ENCODE results near the gene ACVR1. TPM values are rescaled to one million over a fixed set of nuclear protein-coding genes. Genes with fewer than 3 reads are reported as not detected.
"Not testable (repeated sequence)": the region's sequence is repeated elsewhere in the genome, so short reads cannot be mapped to it uniquely, and the experiment has no call there.

The ACVR1 gene
- total RNA-seq, 1 donor from 2014 or later: 29.5 TPM

- intact Hi-C loops (cut with micrococcal nuclease): no loop called here
Measured at GRCh38 chr2:157733263-157733662, 142.9 kb downstream of the ACVR1 start.

DNA sequence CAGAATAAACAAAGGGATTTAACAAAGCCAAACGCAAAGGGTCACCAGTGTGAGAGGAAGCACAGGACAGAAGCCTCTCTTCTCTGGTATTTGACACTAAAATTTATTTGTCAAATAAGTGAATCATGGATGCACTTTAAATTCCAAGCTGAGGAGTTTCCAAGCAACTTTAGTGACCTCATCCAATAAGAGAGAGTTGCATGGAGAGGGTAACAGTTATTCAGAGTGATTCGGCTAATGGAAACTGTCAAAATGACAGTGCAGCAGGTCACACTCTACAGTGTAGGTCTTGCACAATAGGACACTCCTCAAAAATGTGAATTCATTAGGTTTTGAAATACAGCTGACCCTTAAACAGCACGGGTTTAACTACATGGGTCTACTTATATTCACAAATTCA lies 143.5 kb downstream of the ACVR1 start:
- intact Hi-C loops (cut with micrococcal nuclease): no loop called here

GRCh38 chr2:157727693-157728092 lies 148.4 kb downstream of the ACVR1 start:
- intact Hi-C loops (cut with micrococcal nuclease): no loop called here

GRCh38 chr2:157726946-157727345 lies 149.2 kb downstream of the ACVR1 start:
- intact Hi-C loops (cut with micrococcal nuclease): no loop called here

DNA sequence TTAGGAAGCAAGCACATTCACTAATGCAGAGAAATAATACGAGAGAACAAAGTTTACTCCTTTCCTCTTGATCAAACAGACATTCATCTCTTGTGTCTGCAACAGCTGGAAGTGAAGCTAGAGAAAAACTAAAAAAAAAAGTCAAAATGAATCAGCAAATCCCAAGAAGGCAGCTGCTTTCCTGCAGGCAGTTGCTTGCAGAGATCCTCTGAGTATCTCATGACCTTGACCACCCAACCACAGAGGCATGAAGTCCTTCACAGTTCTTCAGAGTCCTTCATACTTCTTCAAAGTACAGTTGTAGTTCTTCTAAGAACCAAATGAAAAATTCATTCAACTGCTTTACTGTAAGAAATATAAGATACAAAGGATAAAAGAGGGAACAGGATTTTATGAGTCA lies 150.3 kb downstream of the ACVR1 start:
- intact Hi-C loops (cut with micrococcal nuclease): no loop called here

DNA sequence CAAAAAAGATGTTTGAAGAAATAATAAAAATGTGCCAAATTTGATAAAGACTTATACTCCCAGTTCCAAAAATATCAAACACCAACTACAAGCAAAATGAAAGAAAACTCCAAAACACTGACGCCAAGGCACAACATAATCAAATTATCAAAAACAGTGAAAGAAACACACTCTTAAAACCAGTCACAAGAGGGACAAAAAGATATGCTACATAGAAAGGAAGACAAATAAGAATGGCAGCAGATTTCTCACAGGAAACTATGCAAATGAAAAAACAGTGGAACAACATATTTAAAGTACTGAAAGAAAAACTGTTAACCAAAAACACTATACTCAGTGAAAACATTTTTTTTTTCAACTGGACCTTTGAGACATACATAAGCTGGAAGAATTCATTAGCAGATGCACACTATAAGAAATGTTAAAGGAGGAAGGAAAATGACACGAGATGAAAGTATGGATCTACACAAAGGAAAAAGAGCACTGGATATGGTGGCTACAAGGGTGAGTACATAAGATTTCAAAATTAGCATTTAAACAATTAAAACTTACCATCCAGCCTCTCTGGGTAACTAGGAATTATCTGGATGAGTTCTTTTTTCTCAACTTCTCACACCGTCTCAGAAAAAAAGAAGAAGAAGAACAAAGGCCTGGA lies 153.4 kb downstream of the ACVR1 start:
- intact Hi-C loops (cut with micrococcal nuclease): no loop called here

GRCh38 chr2:157720504-157720903 lies 155.6 kb downstream of the ACVR1 start:
- intact Hi-C loops (cut with micrococcal nuclease): no loop called here

DNA sequence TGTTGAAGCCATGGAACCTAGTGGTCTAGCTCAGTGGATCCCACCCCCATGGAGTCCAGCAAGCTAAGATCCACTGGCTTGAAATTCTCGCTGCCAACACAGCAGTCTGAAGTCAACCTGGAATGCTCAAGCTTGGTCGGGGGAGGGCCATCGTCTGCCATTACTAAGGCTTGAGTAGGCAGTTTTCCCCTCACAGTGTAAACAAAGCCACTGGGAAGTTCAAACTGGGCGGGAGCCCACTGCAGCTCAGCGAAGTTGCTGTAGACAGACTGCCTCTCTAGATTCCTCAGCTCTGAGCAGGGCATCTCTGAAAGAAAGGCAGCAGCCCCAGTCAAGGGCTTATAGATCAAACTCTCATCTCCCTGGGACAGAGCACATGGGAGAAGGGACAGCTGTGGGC lies 171.5 kb downstream of the ACVR1 start:
- intact Hi-C loops (cut with micrococcal nuclease): not testable (repeated sequence)

DNA sequence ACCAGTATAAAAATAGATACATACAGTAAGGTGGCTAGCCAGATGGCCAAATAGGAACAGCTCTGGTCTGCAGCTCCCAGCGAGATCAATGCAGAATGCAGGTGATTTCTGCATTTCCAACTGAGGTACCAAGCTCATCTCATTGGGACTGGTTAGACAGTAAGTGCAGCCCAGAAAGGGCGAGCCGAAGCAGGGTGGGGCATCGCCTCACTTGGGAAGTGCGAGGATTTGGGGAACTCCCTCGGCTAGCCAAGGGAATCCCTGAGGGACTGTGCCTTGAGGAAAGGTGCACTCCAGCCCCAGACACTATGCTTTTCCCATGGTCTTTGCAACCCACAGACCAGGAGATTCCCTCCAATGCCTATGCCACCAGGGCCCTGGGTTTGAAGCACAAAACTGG lies 172.0 kb downstream of the ACVR1 start:
- intact Hi-C loops (cut with micrococcal nuclease): not testable (repeated sequence)

DNA sequence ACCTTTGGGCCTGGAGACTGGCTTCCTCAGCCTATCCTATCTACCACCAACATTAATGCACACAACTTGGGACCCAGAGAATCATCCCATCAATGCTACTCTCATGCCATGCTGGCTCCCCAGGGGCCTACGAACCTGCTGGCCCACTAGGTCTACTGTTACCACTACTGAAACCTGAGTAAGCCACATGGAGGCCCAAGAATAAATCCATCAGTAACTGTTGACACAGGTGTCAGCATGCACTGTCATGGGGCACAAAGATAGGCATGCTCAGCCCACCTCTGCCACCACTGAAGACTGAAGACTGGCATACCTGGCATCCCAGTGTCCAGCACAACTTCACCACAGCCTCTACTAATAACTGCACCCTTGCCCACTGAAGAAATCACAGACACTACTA lies 176.3 kb downstream of the ACVR1 start:
- intact Hi-C loops (cut with micrococcal nuclease): no loop called here

DNA sequence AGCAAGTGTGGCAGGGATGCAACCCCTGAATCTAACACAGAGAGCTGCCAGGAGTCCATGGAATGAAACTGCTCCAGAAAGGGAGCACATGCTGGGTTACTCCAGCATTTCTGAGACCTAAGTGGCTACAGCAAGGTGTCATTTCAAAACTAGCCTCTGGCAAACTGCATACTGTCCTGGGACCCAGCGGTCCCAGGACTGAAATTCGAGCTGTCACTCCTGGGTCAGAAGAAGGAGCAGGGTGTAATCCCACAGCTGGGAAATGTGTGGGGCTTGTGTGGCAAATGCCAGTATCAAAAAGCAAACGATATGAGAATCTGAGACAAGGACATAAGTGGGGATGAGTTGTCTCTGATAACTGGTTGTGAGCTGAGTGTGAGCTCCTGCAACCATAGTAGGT lies 177.1 kb downstream of the ACVR1 start:
- intact Hi-C loops (cut with micrococcal nuclease): no loop called here

- intact Hi-C loops (cut with micrococcal nuclease): no loop called here
Measured at GRCh38 chr2:157698430-157698829, 177.7 kb downstream of the ACVR1 start.

DNA sequence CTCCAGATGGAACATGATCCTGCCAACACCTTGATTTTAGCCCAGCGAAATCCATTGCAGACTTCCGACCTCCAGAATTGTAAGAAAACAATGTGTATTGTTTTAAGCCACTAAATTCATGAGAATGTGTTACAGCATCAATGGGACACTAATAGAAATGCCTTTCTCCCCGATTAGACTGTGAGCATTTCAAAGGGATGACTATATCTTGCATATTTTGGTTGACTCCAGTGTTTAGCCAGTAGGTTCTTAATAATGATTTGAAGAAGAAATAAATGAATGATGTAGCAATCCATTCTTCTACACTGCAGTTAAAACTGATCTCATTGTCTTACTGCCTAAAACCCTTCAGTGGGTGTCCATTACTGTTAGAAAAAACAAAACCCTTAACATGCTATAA lies 180.1 kb downstream of the ACVR1 start:
- intact Hi-C loops (cut with micrococcal nuclease): no loop called here

GRCh38 chr2:157692768-157693167 lies 183.4 kb downstream of the ACVR1 start:
- intact Hi-C loops (cut with micrococcal nuclease): no loop called here

- intact Hi-C loops (cut with micrococcal nuclease): no loop called here
Measured at GRCh38 chr2:157691695-157692094, 184.4 kb downstream of the ACVR1 start.

GRCh38 chr2:157691131-157691530 lies 185.0 kb downstream of the ACVR1 start:
- intact Hi-C loops (cut with micrococcal nuclease): no loop called here

Other genes with a start within 250 kb of the ACVR1 start
- gene ACVR1C, start 247.5 kb downstream of the ACVR1 start, total RNA-seq: 0.55 and 0.70 TPM in 2 replicates
- gene UPP2, start 225.5 kb upstream of the ACVR1 start, total RNA-seq: not detected in 2 replicates

Data from T-helper 2 cell treated with Interferon-gamma antibody and Interleukin-4, amounts not matched to agents 100 ng/mL and 5 ng/mL, for 36 hours (primary cell).